ENCODE data around the gene SMYD2.

Gene SMYD2

GRCh38 chr1:214244841-214245240 is 36.1 kb upstream of the SMYD2 start:
- DNase-seq (ENCODE audit: low read depth): no peak
- H3K4me3 ChIP-seq (ENCODE audit: low read depth, low read length): no peak overlapping the region
- TF ChIP-seq, protein P1, sequence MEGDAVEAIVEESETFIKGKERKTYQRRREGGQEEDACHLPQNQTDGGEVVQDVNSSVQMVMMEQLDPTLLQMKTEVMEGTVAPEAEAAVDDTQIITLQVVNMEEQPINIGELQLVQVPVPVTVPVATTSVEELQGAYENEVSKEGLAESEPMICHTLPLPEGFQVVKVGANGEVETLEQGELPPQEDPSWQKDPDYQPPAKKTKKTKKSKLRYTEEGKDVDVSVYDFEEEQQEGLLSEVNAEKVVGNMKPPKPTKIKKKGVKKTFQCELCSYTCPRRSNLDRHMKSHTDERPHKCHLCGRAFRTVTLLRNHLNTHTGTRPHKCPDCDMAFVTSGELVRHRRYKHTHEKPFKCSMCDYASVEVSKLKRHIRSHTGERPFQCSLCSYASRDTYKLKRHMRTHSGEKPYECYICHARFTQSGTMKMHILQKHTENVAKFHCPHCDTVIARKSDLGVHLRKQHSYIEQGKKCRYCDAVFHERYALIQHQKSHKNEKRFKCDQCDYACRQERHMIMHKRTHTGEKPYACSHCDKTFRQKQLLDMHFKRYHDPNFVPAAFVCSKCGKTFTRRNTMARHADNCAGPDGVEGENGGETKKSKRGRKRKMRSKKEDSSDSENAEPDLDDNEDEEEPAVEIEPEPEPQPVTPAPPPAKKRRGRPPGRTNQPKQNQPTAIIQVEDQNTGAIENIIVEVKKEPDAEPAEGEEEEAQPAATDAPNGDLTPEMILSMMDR (conservative IDR thresholded peaks at IDR 0.05; ENCODE audit: low read depth, low read length): no peak

- H3K4me3 ChIP-seq (ENCODE audit: low read depth, low read length): no peak overlapping the region
- TF ChIP-seq, protein P1 (conservative IDR thresholded peaks at IDR 0.05; ENCODE audit: low read depth, low read length): no peak
- DNase-seq (ENCODE audit: low read depth): no peak
These were observed 33.4 kb upstream of the SMYD2 start for GRCh38 chr1:214247501-214248041.

DNA sequence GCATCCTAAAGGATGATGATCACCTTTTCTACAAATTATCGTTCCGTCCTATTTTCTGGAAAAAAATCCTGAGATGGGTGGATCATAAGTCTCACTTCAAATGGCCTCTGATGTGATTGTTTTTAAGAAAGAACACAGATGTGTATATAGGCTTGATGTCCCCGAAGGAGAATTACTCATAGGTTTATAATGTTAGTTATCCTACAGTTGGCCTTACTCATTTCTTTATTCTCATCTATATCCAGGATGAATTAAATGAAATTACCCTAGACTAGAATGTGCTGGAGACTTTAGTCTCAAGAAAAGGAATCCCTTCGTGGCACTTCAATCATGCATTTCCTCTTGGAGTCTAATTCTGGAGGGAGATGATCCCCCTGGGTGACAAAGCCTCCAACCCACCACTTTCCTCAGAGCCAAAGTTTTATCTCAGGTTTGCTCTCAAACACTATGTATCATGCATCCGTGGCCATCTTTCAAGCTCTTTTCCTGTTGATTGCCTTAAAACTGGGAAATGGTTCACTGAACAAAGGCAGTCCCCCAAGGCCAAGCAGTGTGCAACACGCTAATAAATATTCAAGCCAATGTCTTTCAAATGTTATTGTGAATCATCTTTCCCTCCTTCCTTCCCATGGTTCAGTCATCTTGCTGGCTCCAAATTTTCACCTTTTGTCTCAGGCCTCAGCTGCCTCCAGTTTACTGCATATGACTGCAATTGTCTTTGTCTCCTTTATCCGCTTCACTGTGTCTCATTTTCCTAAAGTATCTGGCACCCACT is 32.5 kb upstream of the SMYD2 start:
- no peak for DNase-seq (ENCODE audit: low read depth)
- H3K4me3 ChIP-seq (ENCODE audit: low read depth, low read length): no peak overlapping the region
- TF ChIP-seq, protein P1 (conservative IDR thresholded peaks at IDR 0.05; ENCODE audit: low read depth, low read length): no peak

DNA sequence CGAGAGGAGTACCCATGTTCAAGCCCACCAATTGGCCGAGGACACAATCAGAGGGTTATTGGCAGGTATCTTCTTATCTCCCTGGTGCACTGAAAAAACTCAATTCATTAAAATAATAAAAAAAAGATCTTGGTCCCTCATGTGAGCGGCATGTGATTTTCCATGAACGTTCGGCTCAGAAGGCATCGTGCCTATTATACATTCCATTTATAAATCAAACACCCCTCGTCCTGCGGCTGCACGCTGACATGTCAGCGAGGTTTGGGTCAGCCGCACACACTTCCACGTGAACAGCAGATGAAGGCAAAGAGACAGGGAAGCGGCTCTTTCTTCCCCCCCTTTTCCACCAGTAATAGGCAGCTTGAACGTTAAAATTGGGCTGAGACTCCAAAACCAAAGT is 31.3 kb upstream of the SMYD2 start:
- TF ChIP-seq, protein P1 (conservative IDR thresholded peaks at IDR 0.05; ENCODE audit: low read depth, low read length): no peak
- no peak for DNase-seq (ENCODE audit: low read depth)
- no peak overlapping the region for H3K4me3 ChIP-seq (ENCODE audit: low read depth, low read length)

GRCh38 chr1:214251354-214251753 is 29.6 kb upstream of the SMYD2 start:
- no peak overlapping the region for H3K4me3 ChIP-seq (ENCODE audit: low read depth, low read length)
- TF ChIP-seq, protein P1 (conservative IDR thresholded peaks at IDR 0.05; ENCODE audit: low read depth, low read length): no peak
- no peak for DNase-seq (ENCODE audit: low read depth)

GRCh38 chr1:214255509-214255908 is 25.4 kb upstream of the SMYD2 start:
- TF ChIP-seq, protein P1 (conservative IDR thresholded peaks at IDR 0.05; ENCODE audit: low read depth, low read length): no peak
- no peak for DNase-seq (ENCODE audit: low read depth)

More at GRCh38 chr1:214255509-214255908, 25.4 kb upstream of the SMYD2 start:
- H3K4me3 ChIP-seq (ENCODE audit: low read depth, low read length): no peak overlapping the region

Data from choroid plexus epithelial cell (primary cell).